H4 (cell line): ENCODE data around the gene NCR1. TPM values are rescaled to one million over a fixed set of nuclear protein-coding genes. Genes with fewer than 3 reads are reported as not detected.
"Not testable (repeated sequence)": the region's sequence is repeated elsewhere in the genome, so short reads cannot be mapped to it uniquely, and the experiment has no call there.

Source experiments
- DNase-seq: peaks from one replicate; pipeline ENCODE4 v3.0.0-alpha.2; 2015; ENCODE audit warnings: low spot score
- total RNA-seq: library from RNA; depleted of rRNA; stranded (reverse); fragments of >200 nt; shearing (Covaris generic); gene quantifications from 2 replicates; pipeline ENCODE4 v1.2.3, GENCODE V29; 2014

NCR1 gene
- total RNA-seq, 1 experiment from 2014 or later, result 0.06 TPM

GRCh38 chr19:54906819-54907218 lies 871 bp downstream of the NCR1 start:
- no peak for DNase-seq

- not testable (repeated sequence) for DNase-seq
Observed at GRCh38 chr19:54907899-54908298, 2.0 kb downstream of the NCR1 start.

- DNase-seq, result no peak
Observed at GRCh38 chr19:54916822-54917221, 10.9 kb downstream of the NCR1 start.

DNA sequence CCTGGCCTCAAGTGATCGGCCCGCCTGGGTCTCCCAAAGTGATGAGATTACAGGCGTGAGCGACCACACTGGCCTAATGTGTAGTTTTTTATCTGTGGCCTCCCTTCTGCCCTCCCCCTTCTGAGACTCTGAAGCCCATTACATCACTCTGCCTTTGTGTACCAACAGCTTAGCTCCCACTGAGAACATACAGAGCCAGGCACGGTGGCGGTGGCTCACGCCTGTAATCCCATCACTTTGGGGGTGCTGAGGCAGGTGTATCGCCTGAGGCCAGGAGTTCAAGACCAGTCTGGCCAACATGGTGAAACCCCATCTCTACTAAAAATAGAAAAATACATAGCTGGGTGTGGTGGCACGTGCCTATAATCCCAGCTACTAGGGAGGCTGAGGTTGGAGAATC lies 12.6 kb downstream of the NCR1 start:
- no peak for DNase-seq

GRCh38 chr19:54919646-54920563 lies 14.0 kb downstream of the NCR1 start:
- not testable (repeated sequence) for DNase-seq

- DNase-seq, result no peak
Observed at GRCh38 chr19:54921082-54921481, 15.1 kb downstream of the NCR1 start.

- DNase-seq, result no peak
Observed at GRCh38 chr19:54923276-54923675, 17.3 kb downstream of the NCR1 start.

DNA sequence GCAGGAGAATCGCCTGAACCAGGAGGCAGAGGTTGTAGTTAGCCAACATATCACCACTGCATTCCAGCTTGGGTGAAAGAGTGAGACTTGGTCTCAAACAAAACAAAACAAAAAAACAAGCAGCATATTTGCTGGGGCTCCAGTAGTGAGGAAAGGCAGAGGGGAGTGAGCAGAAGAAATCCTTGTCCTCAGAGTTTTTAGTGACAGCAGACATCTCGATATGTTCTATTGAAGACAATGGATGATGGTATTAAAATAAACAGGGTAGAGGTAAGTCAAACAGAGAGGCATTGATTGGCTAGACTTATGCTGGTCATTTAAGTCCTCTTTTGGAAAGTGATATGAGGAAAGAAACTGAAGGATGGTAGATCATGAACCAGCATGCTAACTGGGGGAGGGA lies 22.4 kb downstream of the NCR1 start:
- peak; percentile 60 for DNase-seq

DNA sequence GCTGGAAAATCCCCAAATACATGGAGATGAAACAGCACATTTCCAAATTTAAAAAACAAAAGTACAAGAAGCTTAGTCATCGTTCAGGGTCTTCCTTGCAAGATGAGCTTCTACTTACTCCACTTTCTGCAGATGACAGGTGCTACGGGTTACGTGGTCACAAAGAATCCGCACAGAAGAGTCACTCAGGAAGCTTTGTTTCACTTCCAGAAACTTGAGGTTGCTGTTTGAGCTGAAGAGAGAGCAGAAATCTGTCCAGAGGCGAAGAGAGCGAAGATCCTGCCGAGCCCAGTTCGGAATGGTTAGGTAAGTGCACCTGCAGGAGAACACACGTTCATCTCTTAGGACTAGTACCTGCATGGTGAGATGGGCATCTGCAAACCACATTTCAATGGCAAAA lies 32.0 kb downstream of the NCR1 start:
- DNase-seq, result no peak

DNA sequence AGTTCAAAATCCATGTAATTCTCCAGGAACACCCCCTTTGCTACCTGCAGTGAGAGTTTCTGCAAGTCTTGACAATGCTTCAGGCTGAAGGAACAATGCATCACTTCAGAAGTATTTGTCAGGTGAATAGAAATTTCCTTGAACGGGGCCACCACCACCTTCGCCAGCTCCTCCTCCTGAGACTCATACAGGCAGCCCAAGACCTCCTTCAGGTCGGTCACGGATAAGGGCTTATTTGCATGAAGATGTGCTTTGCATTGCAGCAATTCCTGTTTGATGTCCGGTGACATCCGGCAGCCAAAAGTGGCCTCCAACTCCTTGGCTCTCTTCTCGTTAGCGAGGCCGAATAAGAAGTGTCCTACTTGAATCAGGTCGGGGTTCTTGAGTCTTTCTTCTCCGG lies 33.0 kb downstream of the NCR1 start:
- no peak for DNase-seq

DNA sequence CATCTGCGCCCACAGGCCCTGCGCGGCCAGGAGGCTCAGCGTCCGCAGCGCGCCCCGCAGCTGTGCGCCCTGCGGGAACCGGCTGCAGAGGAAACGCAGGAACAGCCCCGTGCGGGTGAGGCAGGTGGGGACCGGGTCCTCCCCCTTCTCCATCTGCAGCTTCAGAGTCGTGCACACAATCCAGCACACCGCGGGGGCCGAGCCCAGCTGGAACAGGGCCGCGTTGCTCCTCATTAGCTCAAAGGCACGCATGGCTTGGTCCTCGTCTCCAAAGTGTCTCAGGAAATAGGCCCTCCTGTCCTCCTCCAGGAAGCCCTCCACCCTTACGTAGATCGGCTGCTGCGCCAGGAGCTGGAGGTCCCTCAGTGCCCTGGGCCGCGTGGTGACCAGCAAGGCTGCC lies 33.6 kb downstream of the NCR1 start:
- DNase-seq, result not testable (repeated sequence)

DNA sequence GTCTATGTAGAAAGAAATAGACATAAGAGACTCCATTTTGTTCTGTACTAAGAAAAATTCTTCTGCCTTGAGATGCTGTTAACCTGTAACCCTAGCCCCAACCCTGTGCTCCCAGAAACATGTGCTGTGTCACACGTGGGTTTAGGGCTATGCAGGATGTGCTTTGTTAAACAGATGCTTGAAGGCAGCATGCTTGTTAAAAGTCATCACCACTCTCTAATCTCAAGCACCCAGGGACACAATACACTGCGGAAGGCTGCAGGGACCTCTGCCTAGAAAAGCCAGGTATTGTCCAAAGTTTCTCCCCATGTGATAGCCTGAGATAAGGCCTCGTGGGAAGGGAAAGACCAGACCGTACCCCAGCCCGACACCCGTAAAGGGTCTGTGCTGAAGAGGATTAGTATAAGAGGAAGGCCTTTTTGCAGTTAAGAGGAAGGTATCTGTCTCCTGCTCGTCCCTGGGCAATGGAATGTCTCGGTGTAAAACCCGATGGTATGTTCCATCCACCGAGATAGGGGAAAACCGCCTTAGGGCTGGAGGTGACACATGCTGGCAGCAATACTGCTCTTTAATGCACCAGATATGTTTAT lies 37.9 kb downstream of the NCR1 start:
- not testable (repeated sequence) for DNase-seq

GRCh38 chr19:54947381-54947780 lies 41.4 kb downstream of the NCR1 start, which contains the start of gene NLRP7:
Gene NLRP7, minus strand, starts transcription at chr19:54947530.
- DNase-seq, result no peak

DNA sequence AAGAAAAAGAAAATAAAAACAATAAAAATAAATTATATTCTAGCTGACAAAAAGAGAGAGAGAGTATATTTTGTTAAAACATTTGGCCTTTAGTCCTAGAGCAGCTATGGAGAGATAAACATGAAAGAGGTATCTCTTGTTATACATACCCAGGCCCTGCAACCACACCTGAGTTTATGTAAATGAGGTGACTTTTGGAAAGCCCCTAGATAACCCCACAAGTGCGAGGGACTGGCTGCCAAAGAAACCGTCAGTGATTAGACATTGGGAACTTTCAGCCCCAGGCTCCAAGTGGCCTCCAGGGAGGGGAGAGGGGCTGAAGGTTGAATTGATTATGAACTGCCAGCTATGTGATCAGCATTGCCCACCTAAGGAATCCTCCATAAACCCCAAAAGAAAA lies 43.5 kb downstream of the NCR1 start:
- DNase-seq, result no peak

DNA sequence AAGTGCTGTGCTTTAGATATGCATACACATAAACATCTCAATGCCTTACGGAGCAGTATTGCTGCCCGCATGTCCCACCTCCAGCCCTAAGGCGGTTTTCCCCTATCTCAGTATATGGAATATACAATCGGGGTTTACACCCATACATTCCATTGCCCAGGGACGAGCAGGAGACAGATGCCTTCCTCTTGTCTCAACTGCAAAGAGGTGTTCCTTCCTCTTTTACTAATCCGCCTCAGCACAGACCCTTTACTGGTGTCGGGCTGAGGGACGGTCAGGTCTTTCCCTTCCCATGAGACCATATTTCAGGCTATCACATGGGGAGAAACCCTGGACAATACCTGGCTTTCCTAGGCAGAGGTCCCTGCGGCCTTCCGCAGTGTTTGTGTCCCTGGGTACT lies 44.6 kb downstream of the NCR1 start:
- DNase-seq, result not testable (repeated sequence)

GRCh38 chr19:54952591-54953344 lies 46.8 kb downstream of the NCR1 start:
- DNase-seq, result peak; percentile 69

DNA sequence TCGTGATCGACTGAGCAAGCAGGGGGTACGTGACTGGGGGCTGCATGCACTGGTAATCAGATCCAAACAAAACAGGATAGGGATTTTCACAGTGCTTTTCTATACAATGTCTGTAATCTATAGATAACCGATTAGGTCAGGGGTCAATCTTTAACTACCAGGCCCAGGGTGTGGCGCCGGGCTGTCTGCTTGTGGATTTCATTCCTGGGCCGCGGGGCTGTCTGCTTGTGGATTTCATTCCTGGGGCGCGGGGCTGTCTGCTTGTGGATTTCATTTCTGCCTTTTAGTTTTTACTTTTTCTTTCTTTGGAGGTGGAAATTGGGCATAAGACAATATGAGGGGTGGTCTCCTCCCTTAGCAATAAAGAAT lies 47.4 kb downstream of the NCR1 start:
- not testable (repeated sequence) for DNase-seq

- no peak for DNase-seq
Observed at GRCh38 chr19:54955376-54955775, 49.4 kb downstream of the NCR1 start.

- DNase-seq, result peak; percentile 47
Observed at GRCh38 chr19:54959840-54960239, 53.9 kb downstream of the NCR1 start.
